GM12874 (cell line): Measurements from ENCODE around the gene MRC2.

Experiments
- TF ChIP-seq, protein P1 (sequence below): IDR thresholded peaks from 2 replicates; pipeline ENCODE4 v1.5.1; 2011; ENCODE audit warnings: low read depth, mild to moderate bottlenecking, control low read depth, low read length, moderate library complexity; ENCODE audit not compliant: insufficient read depth

Gene MRC2, protein sequence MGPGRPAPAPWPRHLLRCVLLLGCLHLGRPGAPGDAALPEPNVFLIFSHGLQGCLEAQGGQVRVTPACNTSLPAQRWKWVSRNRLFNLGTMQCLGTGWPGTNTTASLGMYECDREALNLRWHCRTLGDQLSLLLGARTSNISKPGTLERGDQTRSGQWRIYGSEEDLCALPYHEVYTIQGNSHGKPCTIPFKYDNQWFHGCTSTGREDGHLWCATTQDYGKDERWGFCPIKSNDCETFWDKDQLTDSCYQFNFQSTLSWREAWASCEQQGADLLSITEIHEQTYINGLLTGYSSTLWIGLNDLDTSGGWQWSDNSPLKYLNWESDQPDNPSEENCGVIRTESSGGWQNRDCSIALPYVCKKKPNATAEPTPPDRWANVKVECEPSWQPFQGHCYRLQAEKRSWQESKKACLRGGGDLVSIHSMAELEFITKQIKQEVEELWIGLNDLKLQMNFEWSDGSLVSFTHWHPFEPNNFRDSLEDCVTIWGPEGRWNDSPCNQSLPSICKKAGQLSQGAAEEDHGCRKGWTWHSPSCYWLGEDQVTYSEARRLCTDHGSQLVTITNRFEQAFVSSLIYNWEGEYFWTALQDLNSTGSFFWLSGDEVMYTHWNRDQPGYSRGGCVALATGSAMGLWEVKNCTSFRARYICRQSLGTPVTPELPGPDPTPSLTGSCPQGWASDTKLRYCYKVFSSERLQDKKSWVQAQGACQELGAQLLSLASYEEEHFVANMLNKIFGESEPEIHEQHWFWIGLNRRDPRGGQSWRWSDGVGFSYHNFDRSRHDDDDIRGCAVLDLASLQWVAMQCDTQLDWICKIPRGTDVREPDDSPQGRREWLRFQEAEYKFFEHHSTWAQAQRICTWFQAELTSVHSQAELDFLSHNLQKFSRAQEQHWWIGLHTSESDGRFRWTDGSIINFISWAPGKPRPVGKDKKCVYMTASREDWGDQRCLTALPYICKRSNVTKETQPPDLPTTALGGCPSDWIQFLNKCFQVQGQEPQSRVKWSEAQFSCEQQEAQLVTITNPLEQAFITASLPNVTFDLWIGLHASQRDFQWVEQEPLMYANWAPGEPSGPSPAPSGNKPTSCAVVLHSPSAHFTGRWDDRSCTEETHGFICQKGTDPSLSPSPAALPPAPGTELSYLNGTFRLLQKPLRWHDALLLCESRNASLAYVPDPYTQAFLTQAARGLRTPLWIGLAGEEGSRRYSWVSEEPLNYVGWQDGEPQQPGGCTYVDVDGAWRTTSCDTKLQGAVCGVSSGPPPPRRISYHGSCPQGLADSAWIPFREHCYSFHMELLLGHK (N-terminal part only)

DNA sequence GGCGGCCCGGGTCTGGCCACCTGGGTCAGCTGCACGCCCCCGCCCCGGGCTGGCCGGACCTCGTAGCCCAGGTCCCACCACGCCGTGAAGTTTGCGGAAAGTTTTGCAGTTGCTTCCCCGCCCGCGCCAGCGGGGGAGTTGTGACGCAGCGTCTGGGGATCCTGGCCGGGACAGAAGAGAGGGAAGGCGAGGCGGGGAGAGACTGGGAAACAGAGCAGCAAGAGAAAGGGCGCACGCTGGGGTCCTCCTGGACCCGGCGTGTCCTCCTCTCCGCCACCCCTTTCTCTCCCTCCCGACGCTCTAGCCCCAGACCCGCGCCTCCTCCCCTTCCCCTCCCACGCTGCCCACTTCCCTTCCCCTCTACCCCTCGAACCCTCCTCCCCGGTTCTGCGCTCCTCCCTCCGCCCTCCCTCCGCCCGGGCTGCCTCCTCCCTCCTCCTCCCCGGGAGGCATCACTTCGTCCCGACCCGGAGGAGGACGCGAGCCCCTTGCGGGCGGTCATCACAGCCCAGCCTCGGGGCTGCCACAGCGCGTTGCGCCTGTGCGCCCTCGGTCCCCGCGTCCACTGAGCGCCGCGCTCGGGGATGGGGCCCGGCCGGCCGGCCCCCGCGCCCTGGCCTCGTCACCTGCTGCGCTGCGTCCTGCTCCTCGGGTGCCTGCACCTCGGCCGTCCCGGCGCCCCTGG, at the start of gene MRC2:
Gene MRC2, plus strand, starts transcription at position 452 of the 685 bp plus-strand sequence. Its CDS starts 133 bp downstream, at position 585.
- TF ChIP-seq, protein P1, sequence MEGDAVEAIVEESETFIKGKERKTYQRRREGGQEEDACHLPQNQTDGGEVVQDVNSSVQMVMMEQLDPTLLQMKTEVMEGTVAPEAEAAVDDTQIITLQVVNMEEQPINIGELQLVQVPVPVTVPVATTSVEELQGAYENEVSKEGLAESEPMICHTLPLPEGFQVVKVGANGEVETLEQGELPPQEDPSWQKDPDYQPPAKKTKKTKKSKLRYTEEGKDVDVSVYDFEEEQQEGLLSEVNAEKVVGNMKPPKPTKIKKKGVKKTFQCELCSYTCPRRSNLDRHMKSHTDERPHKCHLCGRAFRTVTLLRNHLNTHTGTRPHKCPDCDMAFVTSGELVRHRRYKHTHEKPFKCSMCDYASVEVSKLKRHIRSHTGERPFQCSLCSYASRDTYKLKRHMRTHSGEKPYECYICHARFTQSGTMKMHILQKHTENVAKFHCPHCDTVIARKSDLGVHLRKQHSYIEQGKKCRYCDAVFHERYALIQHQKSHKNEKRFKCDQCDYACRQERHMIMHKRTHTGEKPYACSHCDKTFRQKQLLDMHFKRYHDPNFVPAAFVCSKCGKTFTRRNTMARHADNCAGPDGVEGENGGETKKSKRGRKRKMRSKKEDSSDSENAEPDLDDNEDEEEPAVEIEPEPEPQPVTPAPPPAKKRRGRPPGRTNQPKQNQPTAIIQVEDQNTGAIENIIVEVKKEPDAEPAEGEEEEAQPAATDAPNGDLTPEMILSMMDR, result no peak

DNA sequence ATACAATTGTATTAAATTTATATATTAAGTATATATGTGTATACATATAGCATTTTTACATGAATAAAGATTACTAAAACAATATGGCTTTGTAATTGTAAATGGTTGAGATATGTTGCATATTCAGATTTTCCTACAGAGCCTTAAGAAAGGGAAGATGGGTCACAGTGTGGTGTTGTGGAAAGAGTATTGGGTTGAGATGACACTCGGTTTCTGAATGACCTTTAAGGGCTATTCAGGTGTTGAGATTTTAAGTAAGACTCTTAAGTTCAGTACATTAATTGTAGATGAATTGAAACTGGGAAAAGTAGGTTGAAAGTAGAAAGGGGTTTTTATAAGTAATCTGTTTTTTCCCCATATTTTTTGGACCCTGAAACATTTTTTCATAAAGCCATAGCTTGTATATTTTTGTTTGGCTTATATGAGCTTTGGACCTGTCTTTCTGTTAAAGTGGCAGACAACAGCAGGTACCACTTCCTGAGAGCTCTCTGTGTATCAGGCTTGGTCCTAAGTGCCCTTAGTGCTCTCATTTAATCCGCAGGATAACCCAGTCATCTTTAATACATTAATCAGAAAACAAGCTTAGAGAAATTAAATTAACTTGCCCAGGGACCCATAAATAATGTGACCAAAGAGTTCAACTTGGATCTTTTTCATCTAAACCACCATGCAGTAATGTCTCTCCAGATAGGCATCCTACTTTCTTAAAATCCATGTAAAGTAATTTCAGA, 48.5 kb upstream of the MRC2 start:
- TF ChIP-seq, protein P1, result no peak

DNA sequence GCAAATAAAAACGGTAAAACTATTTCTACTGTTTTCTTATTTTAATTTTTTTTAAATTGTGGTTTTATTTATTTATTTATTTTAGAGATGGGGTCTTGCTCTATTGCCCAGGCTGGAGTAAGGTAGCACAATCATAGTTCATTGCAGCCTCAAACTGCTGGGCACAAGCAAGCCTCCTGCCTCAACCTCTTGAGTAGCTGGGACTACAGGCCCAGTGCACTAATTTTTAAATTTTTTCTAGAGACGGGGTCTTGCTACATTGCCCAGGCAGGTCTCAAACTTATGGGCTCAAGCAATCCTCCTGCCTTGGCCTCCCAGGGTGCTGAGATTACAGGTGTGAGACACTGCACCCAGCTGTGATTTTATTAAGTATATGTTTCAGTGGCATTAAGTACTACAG, 46.5 kb upstream of the MRC2 start:
- TF ChIP-seq, protein P1, result no peak

DNA sequence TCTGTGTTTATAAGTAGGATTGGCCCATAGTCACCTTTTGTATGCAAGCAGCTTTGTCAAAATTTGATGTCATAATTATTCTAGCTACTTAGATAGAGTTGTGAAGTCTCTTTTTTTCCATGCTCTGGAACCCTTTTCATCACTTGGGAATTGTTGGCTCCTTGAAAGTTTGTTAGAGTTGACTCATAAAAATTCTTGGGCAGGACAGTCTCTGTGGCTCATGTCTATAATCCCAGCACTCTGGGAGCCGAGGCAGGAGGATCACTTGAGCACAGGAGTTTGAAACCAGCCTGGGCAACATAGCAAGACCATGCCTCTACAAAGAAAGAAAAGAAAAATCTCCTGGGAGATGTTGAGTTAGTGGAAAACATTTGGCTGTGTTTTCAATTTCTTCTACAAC, 45.7 kb upstream of the MRC2 start:
- TF ChIP-seq, protein P1, result no peak

DNA sequence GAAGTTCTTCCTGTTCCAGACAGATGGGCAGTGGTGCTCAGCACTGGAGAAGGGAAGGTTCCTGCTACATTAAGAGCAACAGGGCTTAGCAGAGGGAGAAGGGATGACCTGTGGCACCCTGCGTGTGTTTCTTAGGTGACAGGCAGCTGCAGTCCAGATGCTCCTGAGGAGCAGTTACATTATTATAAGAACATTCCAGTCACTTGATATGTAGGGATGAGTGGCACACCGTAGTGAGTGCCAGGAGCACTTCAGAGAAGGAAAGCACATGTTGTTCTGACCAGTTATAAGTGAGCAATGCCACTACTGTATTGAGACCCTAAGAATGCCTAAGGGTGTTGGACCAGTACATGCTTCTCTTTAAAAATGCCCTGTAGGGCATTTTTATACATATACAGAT, 39.9 kb upstream of the MRC2 start:
- TF ChIP-seq, protein P1, result no peak

DNA sequence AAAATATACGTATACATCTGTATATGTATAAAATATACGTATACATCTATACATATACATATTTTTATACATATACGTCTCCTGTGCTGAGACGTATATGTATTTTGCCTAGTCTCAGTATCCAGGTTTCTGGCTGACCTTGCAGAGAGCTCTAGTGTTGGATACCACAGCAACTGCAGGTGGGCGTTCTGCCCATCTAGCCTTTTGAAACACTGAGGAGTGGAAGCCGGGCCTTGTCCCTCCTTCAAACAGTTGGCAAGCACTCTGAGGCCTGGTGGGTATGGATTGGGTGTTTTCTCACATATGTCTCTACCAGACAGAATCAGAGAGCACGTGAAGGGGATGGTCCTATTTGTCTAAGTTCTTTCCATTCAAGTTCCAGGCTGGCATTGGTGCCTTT, 39.4 kb upstream of the MRC2 start:
- TF ChIP-seq, protein P1, result no peak
